Measurements from ENCODE around the gene POLR3A.
"Not testable (repeated sequence)": the region's sequence is repeated elsewhere in the genome, so short reads cannot be mapped to it uniquely, and the experiment has no call there.

The POLR3A gene

DNA sequence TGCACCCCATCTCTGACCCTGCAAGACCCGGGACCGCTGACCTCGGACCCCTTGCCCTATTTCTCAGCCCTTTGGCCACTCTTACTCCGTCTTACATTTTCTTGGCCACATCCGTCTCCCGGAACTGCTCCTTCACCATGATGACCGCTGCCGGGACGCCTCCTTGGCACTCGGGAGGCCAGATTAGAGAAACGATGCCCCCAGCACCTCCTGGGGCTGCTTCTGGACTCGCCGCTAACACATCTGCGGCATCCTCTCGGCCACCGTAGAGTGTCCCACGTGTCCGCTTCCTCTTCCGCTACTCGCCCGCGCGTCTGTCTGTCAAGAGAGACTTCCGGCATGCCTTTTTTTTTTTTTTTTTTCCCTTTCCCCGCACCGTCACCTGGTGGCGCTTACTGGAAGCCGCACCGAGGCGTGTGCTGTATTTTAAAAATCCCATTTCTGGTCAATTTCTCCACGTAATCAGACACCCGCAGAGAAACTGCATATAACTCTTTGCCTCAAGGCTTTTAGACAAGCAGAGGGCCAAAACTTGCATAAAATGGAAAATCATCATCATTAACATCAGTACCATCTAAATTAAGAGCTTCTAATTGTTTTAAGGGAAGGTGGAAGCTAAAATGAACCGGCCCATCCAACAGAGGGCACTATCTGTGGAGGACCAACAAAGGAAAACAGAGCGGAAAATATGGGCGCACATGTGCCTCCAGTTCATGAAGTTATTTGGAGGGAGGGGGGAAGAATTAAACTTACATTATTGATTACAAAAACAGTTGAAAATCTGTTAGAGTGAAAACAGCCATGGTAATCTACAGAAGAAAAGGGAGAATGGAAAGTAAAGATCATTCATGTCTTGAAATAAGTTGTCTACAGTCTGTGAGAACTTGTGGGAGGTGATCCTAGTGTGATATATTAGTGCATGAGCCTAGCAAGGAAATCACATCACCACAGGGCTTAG, at the start of gene POLR3A:
Gene POLR3A (minus strand): TSS at position 247 of the 958 bp plus-strand sequence. CDS start 108 bp downstream, at position 139.
- peak; percentile 79 for FAIRE-seq

DNA sequence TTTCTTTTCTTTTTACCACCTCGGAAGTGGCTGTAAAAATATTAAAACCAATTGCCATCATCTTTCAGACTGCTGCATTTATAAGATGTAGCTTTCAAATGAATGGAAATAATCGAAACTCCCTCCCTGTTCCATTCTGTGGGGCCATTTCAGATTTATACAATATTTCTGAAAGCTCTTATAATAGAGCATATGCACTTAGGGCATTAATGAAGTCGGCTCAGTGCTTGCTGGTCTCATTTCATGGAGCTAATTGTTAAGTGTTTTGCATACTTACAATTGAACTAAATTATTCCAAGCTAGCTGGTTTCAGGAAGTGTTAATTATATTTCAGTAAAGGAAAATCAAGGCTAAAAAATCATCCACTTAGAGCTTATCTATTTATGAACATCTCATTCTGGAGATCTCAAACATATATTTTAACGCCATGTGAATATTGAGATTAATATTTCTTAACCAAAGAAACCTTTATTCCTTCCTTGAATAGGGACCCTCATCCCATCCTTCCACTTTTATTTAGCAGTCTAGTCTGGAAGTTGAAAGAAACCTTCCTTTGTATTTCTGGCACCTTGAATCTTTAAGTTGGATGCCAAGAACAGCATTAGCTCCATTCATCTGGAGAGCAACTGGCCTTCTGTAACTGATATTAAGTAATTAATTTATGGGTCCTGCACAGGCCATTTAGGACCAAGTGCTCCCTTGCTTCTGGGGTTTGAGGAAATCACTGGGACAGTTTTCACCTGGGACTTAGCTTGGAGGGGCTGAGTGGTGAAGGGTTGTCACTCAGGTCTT, 49.4 kb upstream of the POLR3A start:
- no peak for FAIRE-seq

GRCh38 chr10:78075806-78076205, 46.5 kb upstream of the POLR3A start:
- FAIRE-seq, result not testable (repeated sequence)

DNA sequence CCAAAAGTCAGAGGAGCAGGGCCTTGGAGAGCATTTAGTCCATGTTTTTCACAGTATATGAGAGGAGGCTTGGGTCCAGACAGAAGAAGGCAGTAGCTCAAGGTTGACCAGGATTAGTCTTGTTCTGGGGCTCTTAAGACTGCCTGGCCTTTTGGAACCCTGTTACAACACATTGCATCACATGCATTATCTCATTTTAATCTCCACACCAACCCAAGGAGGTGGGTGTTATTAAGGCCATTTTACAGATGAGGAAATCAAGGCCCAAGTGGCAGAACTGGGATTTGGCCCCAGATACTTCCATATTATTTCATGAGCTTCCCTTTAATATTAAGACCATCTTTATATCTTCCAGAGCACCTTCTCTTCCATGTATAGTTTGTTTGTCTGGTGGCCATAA, 43.2 kb upstream of the POLR3A start:
- FAIRE-seq, result no peak

GRCh38 chr10:78071857-78072179, 42.5 kb upstream of the POLR3A start:
- FAIRE-seq, result no peak

DNA sequence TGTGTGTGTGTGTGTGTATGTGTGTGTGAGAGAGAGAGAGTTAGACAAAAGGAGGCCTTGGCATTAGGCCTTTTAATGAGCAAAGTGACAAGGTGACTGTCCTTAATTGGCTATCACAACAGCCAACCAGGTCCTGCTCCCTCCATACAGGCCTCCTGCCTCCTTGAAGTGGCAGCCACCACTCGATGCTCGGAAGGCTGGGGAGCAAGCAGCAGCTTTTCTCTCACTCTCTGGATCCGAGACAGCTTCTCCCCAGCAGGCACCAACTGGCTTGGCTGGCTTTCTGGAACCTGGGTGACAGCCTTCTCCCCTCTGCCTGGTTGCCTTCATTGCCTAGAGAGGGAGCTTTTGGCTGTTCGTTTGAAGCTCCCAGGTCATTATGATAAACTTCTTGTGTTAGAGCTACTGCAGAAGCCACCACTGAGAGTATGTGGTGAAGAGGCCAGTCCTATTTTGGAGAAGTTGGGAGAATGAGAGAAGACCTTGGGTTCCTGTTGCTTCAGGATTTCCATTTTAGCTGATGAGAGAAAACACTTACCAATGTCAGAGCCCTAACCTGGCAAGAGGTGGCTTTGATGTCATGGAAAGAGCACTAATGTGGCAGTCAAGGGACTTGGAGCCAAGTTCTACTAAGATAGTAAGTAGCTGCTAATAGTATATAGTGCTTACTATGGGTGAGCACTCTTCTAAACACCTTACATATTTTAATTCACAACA, 42.0 kb upstream of the POLR3A start:
- no peak for FAIRE-seq

DNA sequence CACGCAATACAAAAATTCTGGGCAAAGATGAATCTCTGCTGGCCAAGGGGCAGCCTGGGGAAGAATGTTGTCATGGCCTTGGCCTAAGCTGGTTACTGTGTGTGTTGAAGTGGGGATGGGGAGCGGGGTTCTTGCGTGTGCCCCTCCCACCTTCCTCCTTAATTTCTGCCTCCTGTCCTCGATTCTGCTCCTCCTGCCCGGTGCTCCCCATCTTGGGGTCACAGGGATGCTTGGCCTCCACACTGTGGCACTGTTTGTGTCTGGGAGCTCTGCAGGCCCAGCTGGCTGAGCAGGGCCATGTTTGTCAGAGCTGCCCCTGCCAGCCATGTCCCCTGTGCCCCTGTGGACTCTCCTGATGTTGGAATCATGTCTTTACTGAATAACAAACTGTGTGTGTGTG, 41.4 kb upstream of the POLR3A start:
- FAIRE-seq, result no peak

DNA sequence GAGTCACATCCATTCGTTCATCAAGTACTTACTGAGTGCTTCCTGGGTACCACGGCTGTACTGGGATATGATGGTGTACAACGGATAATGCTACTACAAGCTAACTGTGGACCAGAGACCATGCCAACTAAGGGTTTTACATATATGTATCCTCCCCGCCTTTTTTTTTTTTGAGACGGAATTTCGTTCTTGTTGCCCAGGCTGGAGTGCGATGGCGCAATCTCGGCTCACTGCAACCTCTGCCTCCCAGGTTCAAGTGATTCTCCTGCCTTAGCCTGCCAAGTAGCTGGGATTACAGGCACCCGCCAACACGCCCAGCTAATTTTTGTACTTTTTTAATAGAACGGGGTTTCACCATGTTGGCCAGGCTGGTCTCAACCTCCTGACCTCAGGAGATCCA, 40.7 kb upstream of the POLR3A start:
- FAIRE-seq, result not testable (repeated sequence)

- FAIRE-seq, result no peak
Observed at GRCh38 chr10:78069151-78069550, 39.8 kb upstream of the POLR3A start.

- no peak for FAIRE-seq
Observed at GRCh38 chr10:78066728-78067430, 37.6 kb upstream of the POLR3A start.

GRCh38 chr10:78066012-78066411, 36.7 kb upstream of the POLR3A start:
- no peak for FAIRE-seq

GRCh38 chr10:78065611-78066010, 36.3 kb upstream of the POLR3A start:
- no peak for FAIRE-seq

- FAIRE-seq, result not testable (repeated sequence)
Observed at GRCh38 chr10:78064919-78065318, 35.6 kb upstream of the POLR3A start.

DNA sequence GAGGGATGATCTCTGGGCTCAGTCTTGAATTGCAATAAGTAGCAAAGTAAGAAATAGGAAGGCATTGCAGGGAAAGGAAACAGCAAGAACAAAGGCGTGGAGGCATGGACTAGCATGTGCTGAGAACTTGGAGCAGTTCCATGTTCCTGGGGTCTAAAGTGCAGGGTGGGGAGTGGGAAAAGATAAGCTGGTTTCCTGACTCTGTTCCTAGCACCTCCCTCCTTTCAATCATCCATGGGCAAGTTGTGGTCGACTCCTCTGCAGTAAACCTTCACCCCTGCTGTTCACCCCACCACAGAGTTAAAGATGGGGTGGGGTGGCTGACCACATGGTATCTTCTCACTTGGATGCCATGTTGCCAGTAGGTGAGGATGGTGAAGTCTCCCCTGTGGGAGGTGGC, 33.9 kb upstream of the POLR3A start:
- no peak for FAIRE-seq

GRCh38 chr10:78062296-78062695, 33.0 kb upstream of the POLR3A start:
- no peak for FAIRE-seq

- no peak for FAIRE-seq
Observed at GRCh38 chr10:78059906-78060702, 30.8 kb upstream of the POLR3A start.

GRCh38 chr10:78058562-78058961, 29.2 kb upstream of the POLR3A start:
- no peak for FAIRE-seq

DNA sequence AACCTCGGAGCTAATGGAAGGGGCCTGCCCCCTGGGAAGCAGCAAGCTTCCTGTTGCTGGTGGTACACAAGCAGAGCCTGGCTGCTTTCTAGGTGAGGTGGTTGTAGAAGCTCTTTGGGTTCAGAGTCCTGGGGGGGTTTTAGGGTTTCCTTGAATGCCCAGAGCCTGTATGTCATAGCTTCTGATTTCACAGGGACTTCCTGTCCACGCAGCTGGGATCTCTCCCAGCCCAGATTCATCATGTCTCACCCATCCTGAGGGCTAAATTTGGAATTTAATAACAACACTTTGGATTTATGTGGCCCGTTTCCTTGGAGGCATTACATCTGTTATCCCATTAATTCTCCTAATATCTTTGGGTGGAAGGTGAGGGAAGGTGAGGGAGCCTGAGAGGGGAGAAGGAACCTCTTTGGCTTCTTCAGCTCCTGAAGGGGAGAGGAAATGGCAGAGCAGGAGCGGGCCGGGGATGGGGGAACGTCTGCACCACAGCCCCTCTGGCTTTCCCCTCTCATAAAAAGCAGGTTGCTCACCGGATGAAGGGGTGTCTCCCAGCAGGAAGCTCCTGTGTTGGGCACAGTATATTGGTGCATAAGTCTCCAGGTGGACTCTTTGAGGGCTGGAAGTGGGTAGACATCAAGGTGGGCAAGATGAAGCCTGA, 24.0 kb upstream of the POLR3A start:
- no peak for FAIRE-seq

- FAIRE-seq, result no peak
Observed at GRCh38 chr10:78049851-78050250, 20.5 kb upstream of the POLR3A start.

DNA sequence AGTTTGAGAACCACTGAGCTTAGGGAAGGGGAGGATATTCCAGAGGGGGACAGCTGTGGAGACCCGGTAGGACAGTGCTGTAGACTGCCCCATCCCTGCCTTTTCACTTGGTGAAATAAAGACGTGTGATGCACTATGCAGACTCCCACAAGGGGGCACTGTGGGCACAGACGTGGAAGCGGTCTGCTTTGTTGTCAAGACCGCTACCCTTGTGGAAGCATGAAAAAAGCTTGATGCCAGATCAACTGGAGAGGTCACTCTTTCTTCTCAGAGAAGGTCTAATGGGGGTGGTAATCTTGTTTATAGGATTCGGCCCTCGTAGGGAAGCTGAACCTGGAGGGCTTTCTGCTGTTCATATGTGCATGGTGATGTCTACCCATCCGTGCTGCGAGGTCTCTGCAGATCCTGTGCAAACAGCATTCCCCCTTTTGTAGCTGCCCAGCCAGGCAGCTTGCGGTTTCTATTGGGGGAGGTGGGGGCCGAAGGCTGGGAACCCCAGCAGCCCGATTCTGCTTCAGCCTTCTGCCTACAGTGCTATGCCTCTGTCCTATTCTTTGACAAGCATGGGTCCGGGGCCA, 18.1 kb upstream of the POLR3A start:
- FAIRE-seq, result peak; percentile 58
